HG02884 (cell line): Measurements from ENCODE around the gene HAND1.

Experiments used
- ATAC-seq: cut with Tn5 transposase; IDR thresholded peaks from one replicate; pipeline ENCODE4 v1.9.1; 2021; ENCODE audit warnings: mild to moderate bottlenecking, moderate library complexity; ENCODE audit not compliant: unreplicated experiment

Gene HAND1

DNA sequence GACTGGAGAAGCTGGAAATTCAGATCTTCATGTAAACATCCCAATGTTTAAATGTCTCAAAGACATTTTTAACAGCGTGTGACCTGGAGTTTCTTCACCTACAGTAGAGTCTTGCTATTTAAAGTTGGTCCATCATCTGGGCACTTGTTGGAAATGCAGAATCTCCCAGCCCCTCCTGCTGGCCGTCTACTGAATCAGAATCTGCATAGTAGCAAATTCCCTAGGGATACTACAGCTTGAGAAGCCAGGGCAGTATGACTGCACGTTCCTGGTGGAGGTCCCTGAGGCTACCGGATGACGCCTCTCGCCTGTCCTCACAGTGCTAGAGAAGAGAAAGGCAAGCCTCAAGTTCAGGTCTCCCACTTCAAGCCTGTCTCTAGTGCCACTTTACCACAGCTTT is 16.5 kb downstream of the HAND1 start:
- ATAC-seq: no peak

DNA sequence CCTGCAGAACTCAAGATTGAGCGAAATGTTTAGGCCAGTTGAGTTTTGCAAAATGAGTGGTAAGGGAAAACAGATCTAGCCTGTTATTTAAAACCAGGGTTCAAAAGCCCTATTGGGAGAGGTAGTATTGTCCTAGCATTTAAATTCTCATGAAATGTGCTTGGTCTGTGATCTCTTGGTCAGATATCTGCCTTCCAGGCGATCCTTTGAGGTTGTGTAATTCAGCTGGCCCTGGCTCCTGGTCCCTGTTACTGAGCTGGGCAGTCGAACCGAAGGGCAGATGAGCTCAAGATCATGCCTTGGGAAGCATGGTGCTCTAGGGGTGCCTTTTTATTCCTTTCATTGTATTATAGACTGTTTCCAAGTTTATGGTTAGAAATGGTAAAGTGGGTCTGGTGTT is 17.9 kb downstream of the HAND1 start:
- no peak for ATAC-seq

DNA sequence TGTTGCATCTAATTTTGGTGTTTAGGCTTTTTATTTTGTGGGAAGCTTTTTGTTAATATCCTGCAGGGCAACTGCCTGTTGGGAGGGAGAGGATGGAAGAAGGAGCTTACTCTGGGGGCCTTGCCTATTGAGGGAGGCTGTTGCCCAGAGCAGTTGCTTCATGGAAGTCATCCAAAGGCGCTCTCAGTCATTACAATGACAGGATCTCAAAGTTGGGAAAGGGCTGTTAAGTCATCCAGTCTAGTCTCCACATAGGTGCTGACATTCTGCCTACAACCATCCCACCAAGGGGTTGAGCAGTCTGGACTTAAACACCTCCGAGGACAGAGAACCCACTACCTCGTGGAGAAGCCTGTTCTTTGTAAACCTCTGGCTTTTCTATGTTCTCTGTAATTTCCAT is 19.0 kb downstream of the HAND1 start:
- ATAC-seq: no peak

DNA sequence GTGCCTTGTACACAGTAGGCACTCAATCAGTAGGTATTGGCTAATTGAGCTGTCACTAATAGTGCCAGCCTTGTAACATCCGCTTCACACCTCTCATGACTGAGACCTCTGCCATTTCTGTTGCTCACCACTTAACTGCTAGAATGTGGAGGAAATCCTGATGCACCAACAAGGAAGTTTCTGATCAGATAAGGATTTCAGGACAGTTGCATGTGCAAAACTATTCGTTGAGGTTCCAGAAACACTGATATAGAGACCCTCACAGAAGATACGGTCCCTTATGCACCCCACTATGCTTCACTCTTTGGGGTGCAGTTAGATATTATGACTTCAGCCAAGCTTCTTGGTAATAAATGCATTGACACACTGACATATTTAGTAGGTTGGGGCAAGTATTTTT is 21.5 kb downstream of the HAND1 start:
- ATAC-seq: no peak

DNA sequence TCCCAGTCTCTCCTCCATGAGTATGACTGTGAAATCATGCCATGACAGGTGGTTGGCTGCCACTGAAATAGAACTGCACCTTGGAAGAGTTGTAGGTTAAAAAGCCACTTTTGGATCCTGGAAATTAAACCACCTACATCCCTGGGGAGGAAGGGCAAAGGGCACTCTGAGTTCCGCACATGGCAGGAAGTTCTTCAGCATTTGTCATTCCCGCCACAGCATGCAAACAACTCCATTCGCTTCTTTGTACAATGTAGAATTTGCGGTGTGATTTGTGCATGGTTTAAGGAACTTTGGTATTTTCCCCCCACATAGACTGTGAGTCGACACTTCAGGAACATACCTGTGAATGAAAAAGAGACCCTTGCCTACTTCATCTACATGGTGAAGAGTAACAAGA is 22.4 kb downstream of the HAND1 start:
- ATAC-seq: no peak

DNA sequence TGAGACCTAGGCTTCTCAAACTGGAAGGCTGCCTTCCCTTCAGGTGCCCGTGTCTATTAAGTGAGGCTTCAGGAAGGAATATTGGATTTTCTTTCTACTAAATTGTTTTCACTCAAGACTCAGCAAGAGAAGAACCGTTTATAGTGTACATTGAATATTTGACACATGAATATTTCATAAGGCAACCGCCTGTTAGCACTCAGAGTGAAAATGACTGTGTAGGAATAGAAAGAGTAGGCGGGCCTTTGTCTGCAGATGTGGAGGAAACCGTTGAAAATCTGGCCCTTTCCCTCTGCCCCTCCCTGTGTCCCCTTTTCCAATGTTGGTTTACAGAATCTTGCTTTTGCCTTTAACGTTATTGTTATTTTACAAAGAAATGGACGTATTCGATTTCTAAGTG is 26.1 kb downstream of the HAND1 start:
- no peak for ATAC-seq

DNA sequence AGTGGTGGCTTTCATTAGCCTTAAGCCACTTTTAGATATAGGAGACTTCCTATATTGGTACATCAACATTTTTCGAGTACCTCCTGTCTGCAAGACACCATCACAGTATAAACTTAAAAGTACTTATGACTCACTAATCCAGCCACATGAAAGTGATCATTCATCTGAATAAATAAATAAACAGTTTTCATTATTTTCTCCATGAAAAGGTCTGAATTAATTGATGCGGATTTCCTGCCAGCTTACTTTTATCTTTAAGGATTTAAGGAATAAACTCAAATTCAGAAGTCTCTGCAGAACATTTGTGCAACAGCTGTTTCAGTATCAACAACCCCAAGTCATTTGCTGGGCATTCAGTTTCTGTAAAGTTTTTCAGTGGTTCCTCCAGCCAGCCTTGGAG is 28.2 kb downstream of the HAND1 start:
- no peak for ATAC-seq

DNA sequence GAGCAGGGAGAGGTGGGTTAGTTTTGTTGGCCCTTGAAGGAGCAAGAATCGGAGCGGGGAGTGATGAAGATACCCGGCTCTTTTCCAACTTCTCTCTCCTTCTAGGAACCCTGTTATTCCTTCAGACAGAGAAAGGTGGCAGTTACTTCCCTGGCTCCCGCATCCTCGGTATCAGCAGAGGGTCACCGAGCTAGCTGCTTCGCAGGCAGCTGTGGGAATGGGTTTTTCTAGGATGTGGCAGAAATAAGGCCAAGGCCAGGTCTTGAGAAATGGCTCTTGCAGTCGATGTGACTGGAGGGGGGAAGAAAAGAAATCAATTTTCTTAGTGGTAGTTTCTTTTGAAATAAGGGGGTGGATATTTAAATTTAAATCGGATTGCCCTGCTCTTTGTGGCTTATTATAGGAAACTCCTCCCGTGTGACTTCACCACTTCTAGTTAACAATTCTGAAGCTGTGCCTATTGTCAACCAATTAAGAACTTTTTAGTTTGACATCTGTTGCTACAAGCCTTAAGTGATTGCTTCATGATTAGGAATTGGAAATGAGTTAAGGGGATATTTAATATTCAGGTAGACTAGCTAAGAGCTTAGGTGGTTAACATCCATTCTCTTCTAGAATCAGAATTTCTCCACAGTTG is 30.8 kb downstream of the HAND1 start:
- no peak for ATAC-seq

DNA sequence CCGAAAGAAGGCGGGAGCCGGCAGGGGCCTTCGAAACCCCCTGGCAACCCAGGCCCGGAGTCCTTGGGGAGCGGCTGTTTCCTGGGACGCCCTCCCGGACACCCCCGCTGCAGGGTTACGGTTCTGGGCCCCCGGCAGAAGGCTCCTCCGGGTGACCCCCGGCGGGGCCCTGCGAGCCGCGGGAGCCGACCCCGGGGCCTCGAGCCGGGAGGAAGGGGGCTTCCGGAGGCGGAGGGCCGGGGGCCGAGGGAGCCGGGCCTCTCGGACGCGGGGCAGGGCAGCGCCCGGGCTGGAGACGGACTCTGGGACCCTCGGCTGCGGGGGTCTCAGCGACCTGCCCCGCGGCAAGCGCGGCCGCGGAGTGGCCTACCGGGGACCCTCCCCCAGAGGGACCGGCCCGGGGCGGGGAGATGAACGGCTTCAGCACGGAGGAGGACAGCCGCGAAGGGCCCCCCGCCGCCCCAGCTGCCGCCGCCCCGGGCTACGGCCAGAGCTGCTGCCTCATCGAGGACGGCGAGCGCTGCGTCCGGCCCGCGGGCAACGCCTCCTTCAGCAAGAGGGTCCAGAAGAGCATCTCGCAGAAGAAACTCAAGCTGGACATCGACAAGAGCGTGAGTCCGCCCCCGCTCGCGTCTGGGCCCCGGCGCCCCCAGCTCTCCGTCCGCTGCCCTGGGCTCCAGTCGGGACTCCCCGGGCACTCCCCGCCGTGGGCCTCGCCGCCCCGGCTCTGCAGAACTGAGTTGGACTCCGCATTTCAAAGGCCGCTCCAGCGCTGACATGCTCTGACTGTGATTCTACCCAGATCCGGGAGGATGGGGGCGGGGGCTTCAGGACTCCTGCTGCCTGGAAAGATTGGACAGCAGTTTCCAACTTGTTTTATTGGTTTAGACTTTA is 31.6 kb downstream of the HAND1 start:
- ATAC-seq: peak; percentile 6

DNA sequence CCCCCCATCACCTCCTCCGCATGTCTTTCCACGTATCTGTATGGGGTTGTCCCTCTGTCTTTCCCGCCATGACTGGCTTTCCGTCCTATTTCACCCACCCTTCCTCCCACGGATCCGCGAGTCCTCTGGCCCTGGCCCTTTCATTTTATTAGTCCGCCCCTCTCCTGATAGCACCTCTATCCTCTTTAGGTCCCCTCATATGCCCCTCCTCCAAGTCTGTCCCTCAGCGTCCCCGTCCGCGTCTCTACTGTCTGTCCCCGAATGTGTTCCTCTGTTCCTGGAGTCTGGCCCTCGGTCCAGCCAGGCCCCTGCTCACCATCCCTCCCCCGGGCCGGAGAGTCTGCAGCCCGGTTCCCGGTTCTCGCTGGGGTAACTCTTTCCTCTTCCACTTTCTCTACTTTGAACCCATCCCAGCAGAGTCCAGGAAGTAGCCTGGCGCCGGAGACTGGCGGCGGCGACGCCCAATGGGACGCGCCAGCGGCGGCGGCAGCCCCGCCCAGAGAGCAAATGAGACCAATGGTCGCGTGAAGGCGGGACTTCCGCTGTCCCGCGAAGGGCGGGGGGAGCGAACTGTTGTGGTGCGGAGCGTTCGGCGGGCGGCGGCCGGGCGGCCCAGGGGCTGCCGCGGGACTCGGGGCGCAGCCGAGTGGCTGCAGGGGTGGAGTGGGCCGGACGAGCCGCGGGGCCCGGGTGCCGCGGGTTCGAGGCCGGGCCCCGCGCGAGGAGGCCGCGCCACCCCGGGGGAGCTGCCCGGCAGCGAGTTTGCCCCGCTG is 32.4 kb downstream of the HAND1 start, which contains the start of gene SAP30L:
SAP30L (plus strand) TSS at position 576 of the 773 bp plus-strand sequence. CDS start 608 bp downstream, outside the sequence.
- ATAC-seq: peak; percentile 91

DNA sequence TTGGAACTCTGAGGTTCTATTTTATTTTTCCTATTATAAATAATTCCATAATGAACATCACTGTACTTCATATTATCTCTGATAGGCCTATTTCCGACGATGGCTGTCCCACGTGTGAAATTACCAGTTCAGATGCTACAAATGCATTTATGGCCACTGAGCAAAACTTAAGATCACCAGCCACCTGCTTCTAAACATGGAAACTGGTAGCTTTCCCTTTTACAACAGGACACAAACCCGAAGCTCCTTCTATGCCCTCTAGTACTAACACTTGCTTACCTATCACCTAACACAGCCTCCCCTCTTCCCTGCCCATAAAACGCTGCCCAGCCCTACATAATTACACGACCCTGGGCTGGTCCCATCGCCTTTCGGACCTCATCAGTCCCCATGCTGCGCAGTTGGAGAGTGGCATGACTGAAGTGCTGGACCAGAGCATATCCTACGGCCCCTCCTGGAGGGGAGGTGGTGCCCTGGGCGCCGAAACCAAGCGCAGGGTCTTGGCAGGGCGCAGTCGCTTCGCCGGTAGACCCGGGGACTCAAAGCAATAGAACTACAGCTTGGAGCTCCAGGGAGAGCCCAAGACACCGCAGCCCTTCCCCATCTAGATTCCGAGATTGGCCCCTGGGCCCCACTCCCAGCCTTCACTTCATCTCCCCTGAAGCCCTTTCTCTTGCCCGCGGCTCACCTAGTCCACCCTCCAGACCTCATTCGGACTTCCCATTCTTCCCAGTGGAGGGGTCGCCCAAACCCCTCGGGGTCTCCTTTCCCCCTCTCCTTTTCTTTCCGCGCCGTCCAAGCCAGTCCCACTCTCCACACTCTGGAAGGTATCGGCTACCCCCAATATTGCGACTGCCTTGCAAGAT is 33.2 kb downstream of the HAND1 start:
- ATAC-seq: peak; percentile 8

DNA sequence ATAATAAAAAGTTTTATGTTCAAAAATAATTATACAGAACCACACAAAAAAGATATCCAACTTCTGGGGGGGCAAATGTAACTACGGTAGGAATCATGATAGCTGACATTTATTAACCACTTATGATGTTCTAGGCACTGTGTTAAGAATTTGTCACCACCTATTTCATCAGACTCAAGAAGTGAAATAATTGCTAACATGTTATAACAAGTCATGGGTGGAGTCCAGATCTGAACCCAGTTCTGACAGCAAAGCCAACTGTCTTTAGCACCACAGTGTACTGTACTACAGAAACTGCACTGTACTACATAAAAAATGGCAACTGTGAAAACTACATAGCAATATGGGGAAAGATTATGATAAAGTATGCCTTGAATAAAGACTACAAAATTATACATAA is 35.2 kb downstream of the HAND1 start:
- ATAC-seq: no peak

DNA sequence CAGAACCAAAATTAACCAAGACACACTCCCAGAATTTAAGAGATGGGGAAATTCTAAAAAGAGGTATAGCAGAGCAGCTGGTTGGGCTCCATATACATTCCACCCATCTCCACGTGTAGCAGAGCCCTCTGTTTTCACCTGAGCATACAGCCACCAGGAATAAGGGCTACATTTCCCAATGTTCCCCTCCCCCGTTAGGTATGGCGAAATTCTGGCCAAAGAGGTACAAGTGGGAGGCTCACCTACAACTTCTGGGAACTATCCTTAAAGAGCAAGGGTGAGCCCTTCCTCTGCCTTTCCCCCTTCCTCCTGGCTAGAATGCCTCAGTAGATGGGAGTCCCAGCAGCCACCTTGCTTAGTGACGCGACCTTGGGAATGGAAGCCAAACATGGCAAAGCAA is 37.5 kb downstream of the HAND1 start:
- ATAC-seq: no peak

DNA sequence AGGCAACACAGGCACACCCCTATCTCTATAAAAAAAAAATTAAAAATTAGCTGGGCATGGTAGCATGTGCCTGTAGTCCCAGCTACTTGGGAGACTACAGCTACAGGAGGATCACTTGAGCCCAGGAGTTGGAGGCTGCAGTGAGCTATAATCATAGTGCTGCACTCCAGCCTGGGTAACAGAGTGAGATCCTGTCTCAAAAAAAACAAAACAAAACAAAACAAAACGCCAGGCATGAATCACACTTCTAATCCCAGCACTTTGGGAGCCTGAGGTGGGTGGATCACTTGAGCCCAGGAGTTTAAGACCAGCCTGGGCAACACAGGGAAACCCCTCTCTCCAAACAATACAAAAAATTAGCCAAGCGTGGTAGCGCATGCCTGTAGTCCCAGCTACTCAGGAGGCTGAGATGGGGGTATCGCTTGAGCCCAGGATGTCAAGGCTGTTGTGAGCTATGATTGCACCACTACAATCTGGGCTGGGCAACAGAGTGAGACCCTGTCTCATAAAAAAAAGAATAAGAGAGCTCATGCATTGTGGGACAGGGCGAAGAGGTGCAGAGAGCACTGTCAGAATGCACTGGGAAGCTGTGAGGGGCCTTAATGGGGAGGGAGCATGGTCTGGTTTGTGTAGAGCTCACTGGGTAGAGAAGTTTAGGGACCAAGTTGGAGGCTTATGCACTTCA is 40.6 kb downstream of the HAND1 start:
- no peak for ATAC-seq

DNA sequence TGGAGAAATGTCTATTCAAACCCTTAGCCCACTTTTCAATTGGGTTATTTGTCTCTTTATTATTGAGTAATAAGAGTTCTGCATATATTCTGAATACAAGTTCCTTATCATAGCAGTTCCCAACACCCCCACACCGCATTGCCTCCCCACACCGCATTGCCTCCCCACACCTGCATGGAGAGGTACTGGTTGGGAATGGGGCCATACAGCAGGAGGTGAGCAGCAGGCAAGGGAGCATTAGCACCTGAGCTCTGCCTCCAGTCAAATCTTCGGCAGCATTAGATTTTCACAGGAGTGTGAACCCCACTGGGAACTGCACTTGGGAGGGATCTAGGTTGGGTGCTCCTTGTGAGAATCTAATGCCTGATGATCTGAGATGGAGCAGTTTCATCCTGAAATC is 42.8 kb downstream of the HAND1 start:
- ATAC-seq: no peak

DNA sequence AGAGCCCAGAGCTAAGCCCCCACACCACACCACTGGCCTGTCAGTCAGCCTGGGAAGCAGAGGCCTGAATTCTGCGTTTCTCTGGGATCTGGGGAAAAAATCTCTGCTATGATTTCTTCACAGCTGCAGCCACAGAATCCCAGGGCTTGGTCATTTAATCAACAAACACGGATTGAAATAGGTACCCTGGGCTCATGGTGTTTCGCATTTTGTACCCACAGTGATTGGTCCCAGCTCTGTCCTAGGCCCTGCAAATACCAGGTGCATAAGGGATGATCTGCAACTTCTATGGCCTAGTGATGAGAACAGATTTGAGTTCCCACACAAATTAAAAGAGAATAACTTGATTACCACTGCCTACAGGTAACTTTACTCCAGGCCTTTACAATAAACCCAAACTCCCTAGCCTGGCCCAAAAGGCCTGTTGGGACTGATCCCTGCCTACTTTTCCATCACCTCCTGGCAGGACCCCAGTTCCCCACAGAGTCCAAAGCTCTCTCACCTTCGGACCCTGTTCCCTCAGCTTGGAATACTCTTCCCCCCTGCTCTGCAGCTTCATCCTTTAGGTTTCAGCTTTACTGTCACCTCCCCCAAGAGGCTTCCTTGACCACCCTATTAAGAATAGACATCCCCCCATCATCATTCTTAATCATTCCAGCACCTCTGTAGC is 46.9 kb downstream of the HAND1 start:
- no peak for ATAC-seq

DNA sequence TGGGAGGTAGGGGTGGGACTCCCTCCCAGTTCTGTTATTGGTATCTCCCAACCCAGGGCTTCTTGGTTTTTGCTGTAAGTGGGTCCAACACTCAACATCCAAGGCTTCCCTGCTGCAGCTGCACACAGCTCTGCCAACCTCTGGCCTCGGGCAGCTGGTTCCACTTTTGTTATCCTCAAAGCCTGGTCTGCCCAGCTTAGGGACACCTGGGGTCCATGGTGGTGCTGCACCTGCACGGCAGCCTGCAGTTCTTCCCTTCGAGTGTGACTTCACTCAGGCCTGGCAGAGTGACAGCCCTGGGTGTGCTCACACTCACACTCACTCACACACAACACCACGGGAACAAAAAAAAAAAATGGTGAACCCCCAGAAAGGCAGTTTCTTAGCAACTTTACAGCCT is 47.6 kb downstream of the HAND1 start:
- no peak for ATAC-seq

DNA sequence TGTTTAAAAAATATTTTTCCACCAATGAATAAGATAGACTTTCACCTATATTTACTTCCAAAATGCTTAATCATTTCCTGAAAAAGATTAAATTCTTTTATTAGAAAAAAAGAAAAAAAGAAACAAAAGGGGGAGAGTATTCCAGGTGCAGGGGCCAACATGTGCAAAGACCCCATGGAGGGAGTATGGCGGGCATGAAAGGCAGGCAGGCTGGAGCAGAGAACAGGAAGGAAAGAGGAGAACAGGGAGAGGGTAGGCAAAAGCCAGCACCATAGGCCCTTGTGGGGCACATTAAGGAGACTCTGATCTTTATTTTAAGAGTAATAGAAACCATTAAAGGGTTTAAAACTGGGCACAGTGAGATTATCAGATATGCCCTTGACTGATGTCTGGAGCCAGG is 48.7 kb downstream of the HAND1 start:
- ATAC-seq: no peak

DNA sequence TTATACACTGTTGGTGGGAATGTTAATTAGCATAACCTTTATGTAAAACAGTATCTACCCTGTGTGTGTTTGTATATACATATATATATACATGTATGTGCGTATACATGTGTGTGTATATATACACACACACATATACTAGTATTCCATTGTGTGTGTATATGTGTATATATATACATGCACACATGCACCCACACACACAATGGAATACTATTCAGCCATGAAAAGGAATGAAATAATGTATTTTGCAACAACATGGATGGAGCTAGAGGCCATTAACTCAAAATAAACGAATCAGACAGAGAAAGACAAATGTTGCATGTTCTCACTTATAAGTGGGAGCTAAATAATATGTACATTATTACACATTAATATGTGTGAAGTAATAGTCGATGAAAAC is 49.8 kb downstream of the HAND1 start:
- no peak for ATAC-seq
